ENCODE measurements around the gene NR2F6. TPM values are rescaled to one million over a fixed set of nuclear protein-coding genes. Genes with fewer than 3 reads are reported as not detected.

Gene NR2F6
- polyA plus RNA-seq, 1 experiment: 28.0 TPM

DNA sequence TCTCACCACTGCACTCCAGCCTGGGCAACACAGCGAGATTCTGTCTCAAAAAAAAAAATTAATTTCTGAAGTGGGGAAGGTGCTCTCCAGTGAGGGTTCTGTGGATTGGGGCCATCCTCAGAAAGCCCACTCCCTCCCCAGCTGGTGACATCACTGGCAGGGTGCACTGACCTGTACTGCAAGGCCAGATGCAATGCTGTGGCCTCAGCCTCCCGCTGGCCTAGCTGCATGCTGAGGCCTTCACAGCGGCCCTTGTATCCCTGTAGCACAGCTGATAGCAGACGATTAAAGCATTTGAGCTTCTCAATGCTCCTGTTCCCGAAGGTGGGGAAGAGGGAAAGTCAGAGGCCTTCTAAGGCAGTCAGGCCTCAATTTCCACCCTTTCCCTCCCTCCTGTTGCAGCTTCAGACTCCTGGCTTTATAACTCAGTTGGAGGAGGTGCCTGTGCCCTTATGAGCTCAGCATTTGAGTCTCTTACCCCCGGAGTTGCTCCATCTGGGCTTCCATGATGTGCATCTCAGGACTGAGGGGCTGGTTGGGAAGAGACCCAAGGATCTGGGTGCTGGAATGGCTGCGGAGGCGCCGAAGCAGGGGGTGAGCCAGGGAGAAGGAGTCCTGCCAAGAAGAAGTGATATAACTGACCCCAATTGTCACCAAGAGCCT is 13.5 kb upstream of the NR2F6 start:
- no peaks in the 10 kb centered on the region; the same call in 1 of the 2 replicates for H3K27me3 ChIP-seq (ENCODE audit: control insufficient read depth, insufficient read depth, low read length)
- H3K4me3 ChIP-seq (ENCODE audit: low read depth, low read length): no peak overlapping the region
- ChIA-PET POLR2A (interaction anchor here (0.6 kb wide), 1 partner anchor 185 kb away, joined by 12 read pairs; no protein-coding TSS in a partner anchor), CTCF (interaction anchor here (0.8 to 2.2 kb wide), 8 partner anchors 10 to 205 kb away, joined by 3 to 18 read pairs (median 3); partner anchors contain the start of genes ABHD8 and ANKLE1)
- TF ChIP-seq, protein P1, sequence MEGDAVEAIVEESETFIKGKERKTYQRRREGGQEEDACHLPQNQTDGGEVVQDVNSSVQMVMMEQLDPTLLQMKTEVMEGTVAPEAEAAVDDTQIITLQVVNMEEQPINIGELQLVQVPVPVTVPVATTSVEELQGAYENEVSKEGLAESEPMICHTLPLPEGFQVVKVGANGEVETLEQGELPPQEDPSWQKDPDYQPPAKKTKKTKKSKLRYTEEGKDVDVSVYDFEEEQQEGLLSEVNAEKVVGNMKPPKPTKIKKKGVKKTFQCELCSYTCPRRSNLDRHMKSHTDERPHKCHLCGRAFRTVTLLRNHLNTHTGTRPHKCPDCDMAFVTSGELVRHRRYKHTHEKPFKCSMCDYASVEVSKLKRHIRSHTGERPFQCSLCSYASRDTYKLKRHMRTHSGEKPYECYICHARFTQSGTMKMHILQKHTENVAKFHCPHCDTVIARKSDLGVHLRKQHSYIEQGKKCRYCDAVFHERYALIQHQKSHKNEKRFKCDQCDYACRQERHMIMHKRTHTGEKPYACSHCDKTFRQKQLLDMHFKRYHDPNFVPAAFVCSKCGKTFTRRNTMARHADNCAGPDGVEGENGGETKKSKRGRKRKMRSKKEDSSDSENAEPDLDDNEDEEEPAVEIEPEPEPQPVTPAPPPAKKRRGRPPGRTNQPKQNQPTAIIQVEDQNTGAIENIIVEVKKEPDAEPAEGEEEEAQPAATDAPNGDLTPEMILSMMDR (IDR thresholded peaks at IDR 0.05; ENCODE audit: insufficient read depth, low read depth, low read length): no peak
- no peaks in the 10 kb centered on the region for H3K36me3 ChIP-seq (ENCODE audit: control insufficient read depth, insufficient read depth, low read length)
- DNase-seq (ENCODE audit: low read depth): no peak

DNA sequence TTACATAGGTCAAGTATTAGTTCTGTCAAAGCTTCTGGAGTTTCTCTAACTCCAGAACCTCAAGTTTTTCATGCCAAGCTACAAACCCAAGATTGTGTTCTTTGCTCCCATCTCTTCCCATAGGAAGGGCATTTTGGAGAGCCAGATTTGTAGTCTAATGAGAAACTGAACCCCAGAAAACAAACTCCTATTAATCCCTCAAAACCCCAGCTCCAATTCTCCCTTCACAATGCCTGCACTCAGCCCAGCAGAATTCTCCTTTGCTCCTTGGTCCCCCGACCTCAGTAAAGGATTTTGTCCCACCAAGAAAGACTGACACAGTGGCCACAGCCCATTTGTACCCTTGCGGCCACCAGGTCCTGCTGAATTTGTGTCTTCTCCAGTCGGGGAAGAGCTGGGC is 10.4 kb upstream of the NR2F6 start:
- CTCF ChIA-PET: interaction anchor here (1.8 kb wide), 1 partner anchor 9 kb away, joined by 5 read pairs; the partner anchor contains the start of gene USHBP1
- no peaks in the 10 kb centered on the region; the same call in 1 of the 2 replicates for H3K27me3 ChIP-seq (ENCODE audit: control insufficient read depth, insufficient read depth, low read length)
- no peaks in the 10 kb centered on the region for H3K36me3 ChIP-seq (ENCODE audit: control insufficient read depth, insufficient read depth, low read length)
- no peak for DNase-seq (ENCODE audit: low read depth)
- POLR2A ChIA-PET: no interaction called here
- no peak overlapping the region for H3K4me3 ChIP-seq (ENCODE audit: low read depth, low read length)
- TF ChIP-seq, protein P1 (IDR thresholded peaks at IDR 0.05; ENCODE audit: insufficient read depth, low read depth, low read length): no peak

DNA sequence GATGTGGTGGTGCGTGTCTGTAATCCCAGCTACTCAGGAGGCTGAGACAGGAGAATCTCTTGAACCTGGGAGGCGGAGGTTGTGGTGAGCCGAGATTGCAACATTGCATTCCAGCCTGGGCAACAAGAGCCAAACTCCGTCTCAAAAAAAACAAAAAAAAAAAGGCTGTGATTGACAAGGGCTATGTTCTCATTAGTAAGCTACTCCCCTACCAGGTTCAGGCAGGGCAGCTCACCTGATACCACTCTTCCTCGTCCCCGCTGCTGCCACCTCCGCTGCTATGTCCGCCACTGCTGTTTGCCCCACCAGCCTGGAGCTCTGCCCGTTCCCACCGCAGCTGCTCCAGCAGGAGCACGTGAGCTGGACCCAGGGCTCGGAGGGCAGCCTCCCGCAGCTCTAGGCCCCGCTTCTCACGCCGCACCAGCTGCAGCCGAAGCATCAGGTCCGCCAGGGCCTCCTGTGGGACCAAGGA is 9.5 kb upstream of the NR2F6 start:
- Histone ChIP-seq H3K27me3 (ENCODE audit: control insufficient read depth, insufficient read depth, low read length) (no peaks in the 10 kb centered on the region; the same call in 1 of the 2 replicates), H3K4me3 (ENCODE audit: low read depth, low read length) (no peak overlapping the region), H3K36me3 (ENCODE audit: control insufficient read depth, insufficient read depth, low read length) (no peaks in the 10 kb centered on the region)
- POLR2A ChIA-PET: no interaction called here
- DNase-seq (ENCODE audit: low read depth): no peak
- TF ChIP-seq, protein P1 (IDR thresholded peaks at IDR 0.05; ENCODE audit: insufficient read depth, low read depth, low read length): no peak
- CTCF ChIA-PET: interaction anchor here (1.8 kb wide), 1 partner anchor 10 kb away, joined by 5 read pairs; the partner anchor contains the start of gene USHBP1

DNA sequence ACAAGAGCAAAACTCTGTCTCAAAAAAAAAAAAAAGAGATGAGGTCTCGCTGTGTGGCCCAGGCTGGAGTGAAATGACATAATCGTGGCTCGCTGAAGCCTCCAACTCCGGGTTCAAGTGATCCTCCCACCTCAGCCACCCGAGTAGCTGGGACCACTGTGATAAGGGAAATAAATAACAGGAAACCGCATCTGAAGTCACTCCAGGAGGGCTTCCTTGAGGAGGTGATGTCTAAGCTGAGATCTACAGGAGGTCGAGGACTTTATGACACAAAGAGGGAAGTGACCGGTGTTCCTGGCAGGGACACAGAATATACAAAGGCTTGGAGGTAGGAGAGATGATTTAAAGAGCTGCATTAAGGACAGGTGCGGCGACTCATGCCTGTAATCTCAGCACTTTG is 8.9 kb upstream of the NR2F6 start:
- Histone ChIP-seq H3K36me3 (ENCODE audit: control insufficient read depth, insufficient read depth, low read length) (no peaks in the 10 kb centered on the region), H3K27me3 (ENCODE audit: control insufficient read depth, insufficient read depth, low read length) (no peaks in the 10 kb centered on the region), H3K4me3 (ENCODE audit: low read depth, low read length) (no peak overlapping the region)
- ChIA-PET POLR2A (no interaction called here), CTCF (no interaction called here)
- TF ChIP-seq, protein P1 (IDR thresholded peaks at IDR 0.05; ENCODE audit: insufficient read depth, low read depth, low read length): no peak
- no peak for DNase-seq (ENCODE audit: low read depth)

DNA sequence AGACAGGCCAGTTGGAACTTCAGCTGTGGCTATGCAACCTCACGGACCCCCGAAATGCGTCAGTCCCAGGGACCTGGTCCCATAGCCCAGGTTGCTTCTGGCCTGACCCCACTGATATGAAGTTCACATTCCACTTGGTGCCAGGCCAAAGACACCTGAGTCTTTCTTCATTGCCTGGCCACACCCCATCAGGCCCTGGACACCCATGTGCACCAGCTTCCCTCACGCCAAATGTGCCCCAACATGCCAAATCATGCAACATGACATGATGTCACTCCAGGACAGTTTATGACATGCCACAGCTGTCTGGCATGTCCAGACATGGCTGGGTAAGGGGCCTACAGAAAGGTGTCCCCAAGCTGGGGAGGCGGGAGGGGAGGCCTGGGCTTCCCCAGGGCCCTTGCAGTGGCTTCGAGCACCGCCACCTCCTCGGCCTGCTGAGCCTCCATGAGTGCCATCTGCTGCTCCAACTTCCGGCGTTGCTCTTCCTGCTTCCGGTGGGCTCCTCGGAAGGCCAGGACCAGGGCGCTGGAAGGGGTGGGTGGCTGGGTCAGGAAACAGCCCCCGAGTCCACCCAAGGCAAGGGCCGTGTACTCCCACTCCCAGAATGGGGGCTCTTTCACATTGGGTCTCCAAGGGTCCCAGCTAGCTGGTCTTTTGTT is 4.3 kb upstream of the NR2F6 start:
- H3K27me3 ChIP-seq (ENCODE audit: control insufficient read depth, insufficient read depth, low read length): no peaks in the 10 kb centered on the region
- H3K36me3 ChIP-seq (ENCODE audit: control insufficient read depth, insufficient read depth, low read length): no peaks in the 10 kb centered on the region
- H3K4me3 ChIP-seq (ENCODE audit: low read depth, low read length): no peak overlapping the region
- POLR2A ChIA-PET: no interaction called here
- no peak for DNase-seq (ENCODE audit: low read depth)
- TF ChIP-seq, protein P1 (IDR thresholded peaks at IDR 0.05; ENCODE audit: insufficient read depth, low read depth, low read length): no peak
- CTCF ChIA-PET: interaction anchor here (1.0 to 2.4 kb wide), 5 partner anchors 10 to 43 kb away, joined by 3 to 18 read pairs (median 4); no protein-coding TSS in a partner anchor

Data from BJ (cell line).